OCI-LY1 (cell line): ENCODE results near the gene SPNS2.

Experiments used
- H2AFZ ChIP-seq: fragments of 200-600 bp; sonication (generic), shearing (Covaris generic); 2 replicates; pipeline ENCODE4 v1.6.0; 2014; ENCODE audit warnings: antibody characterized with exemption, mild to moderate bottlenecking, low read length
- H3F3A ChIP-seq: fragments of 200-600 bp; sonication (generic), shearing (Covaris generic); 2 replicates; pipeline ENCODE4 v1.6.0; 2014; ENCODE audit warnings: mild to moderate bottlenecking, antibody characterized with exemption, low read length, moderate library complexity; ENCODE audit not compliant: insufficient read depth
- H3K27ac ChIP-seq: fragments of 200-600 bp; sonication (generic); 2 replicates; pipeline ENCODE4 v1.5.1; 2014; ENCODE audit warnings: low read length, mixed run types, mild to moderate bottlenecking, low read depth; ENCODE audit not compliant: poor library complexity, severe bottlenecking
- H3K27me3 ChIP-seq: fragments of 200-600 bp; sonication (generic); 2 replicates; pipeline ENCODE4 v1.6.0; 2014; ENCODE audit warnings: antibody characterized with exemption, mild to moderate bottlenecking, low read length, moderate library complexity; ENCODE audit not compliant: insufficient read depth
- H3K36me3 ChIP-seq: fragments of 200-600 bp; sonication (generic); 2 replicates; pipeline ENCODE4 v1.6.1; 2014; ENCODE audit warnings: mild to moderate bottlenecking, antibody characterized with exemption, low read length, moderate library complexity, mixed read lengths; ENCODE audit not compliant: insufficient read depth
- H3K4me1 ChIP-seq: fragments of 200-600 bp; sonication (generic); 2 replicates; pipeline ENCODE4 v1.5.1; 2014; ENCODE audit warnings: mild to moderate bottlenecking, low read length, moderate library complexity; ENCODE audit not compliant: insufficient read depth, severe bottlenecking
- H3K4me2 ChIP-seq: fragments of 200-600 bp; sonication (generic), shearing (Covaris generic); 2 replicates; pipeline ENCODE4 v1.6.1; 2014; ENCODE audit warnings: low read length
- H3K4me3 ChIP-seq: fragments of 200-600 bp; sonication (generic); 2 replicates; pipeline ENCODE4 v1.5.1; 2014; ENCODE audit warnings: low read length, low read depth, mild to moderate bottlenecking, mixed read lengths; ENCODE audit not compliant: poor library complexity, severe bottlenecking
- H3K79me2 ChIP-seq: fragments of 200-600 bp; shearing (Covaris generic); 2 replicates; pipeline ENCODE4 v1.6.1; 2016; ENCODE audit warnings: mixed run types, low read length, mixed read lengths; ENCODE audit not compliant: insufficient read depth
- H3K9ac ChIP-seq: fragments of 200-600 bp; sonication (generic), shearing (Covaris generic); 2 replicates; pipeline ENCODE4 v1.6.1; 2014; ENCODE audit warnings: mild to moderate bottlenecking, low read length, mixed read lengths
- H3K9me2 ChIP-seq: fragments of 200-600 bp; sonication (generic), shearing (Covaris generic); 2 replicates; pipeline ENCODE4 v1.6.1; 2014; ENCODE audit warnings: low read depth, mild to moderate bottlenecking, low read length, mixed read lengths
- H3K9me3 ChIP-seq: fragments of 200-600 bp; shearing (Covaris generic); 2 replicates; pipeline ENCODE4 v1.6.1; 2014; ENCODE audit warnings: low read length, mixed read lengths
- H4K20me1 ChIP-seq: fragments of 200-600 bp; sonication (generic), shearing (Covaris generic); 2 replicates; pipeline ENCODE4 v1.6.0; 2016; ENCODE audit warnings: mild to moderate bottlenecking, low read length; ENCODE audit not compliant: insufficient read depth
- CTCF ChIP-seq: fragments of 200-600 bp; sonication (generic), shearing (Covaris generic); IDR thresholded peaks from 2 replicates; pipeline ENCODE4 v1.5.1; 2017; ENCODE audit warnings: mild to moderate bottlenecking, antibody characterized with exemption, low read length, moderate library complexity, mixed read lengths
- EZH2 ChIP-seq: fragments of 200-600 bp; sonication (generic), shearing (Covaris generic); IDR thresholded peaks from 2 replicates; pipeline ENCODE4 v1.8.0; 2017; ENCODE audit warnings: borderline replicate concordance, mixed run types, mild to moderate bottlenecking, antibody characterized with exemption, low read length, moderate library complexity, mixed read lengths

SPNS2 gene

DNA sequence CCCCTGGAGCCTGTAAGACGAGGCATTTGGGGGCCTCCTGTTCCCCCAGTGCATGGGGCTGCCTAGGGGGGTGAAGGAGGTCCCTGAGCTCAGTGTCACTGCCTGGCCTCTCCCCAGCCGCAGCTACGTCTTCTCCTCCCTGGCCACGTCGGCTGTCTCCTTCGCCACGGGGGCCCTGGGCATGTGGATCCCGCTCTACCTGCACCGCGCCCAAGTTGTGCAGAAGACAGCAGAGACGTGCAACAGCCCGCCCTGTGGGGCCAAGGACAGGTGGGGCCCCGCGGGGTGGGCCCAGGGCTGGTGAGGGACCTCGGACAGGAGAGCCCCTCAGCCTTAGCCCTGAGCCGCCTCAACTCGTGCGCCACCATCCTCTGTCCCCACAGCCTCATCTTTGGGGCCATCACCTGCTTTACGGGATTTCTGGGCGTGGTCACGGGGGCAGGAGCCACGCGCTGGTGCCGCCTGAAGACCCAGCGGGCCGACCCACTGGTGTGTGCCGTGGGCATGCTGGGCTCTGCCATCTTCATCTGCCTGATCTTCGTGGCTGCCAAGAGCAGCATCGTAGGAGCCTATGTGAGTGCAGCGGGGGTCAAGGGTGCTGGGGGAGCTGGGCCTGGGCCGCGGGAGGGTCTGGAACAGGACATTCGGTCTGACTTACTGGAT lies 34.3 kb downstream of the SPNS2 start:
- H3F3A ChIP-seq, result no peaks in the 10 kb centered on the region
- H4K20me1 ChIP-seq, result no peaks in the 10 kb centered on the region
- H3K9me2 ChIP-seq, result no peaks in the 10 kb centered on the region
- peaks cover 7% of the 10 kb centered on the region; the same call in 1 of the 2 replicates for H3K27me3 ChIP-seq
- no peak overlapping the region for H3K9ac ChIP-seq
- H2AFZ ChIP-seq, result no peak overlapping the region
- no peak overlapping the region for H3K4me3 ChIP-seq
- TF ChIP-seq CTCF (no peak), EZH2 (no peak)
- no peaks in the 10 kb centered on the region for H3K9me3 ChIP-seq
- no peak overlapping the region for H3K4me2 ChIP-seq
- H3K36me3 ChIP-seq, result peaks cover 10% of the 10 kb centered on the region
- H3K79me2 ChIP-seq, result no peaks in the 10 kb centered on the region
- no peak overlapping the region for H3K27ac ChIP-seq
- no peaks in the 10 kb centered on the region for H3K4me1 ChIP-seq

GRCh38 chr17:4533523-4534504 lies 35.1 kb downstream of the SPNS2 start:
- H3K4me1 ChIP-seq, result no peaks in the 10 kb centered on the region
- no peak overlapping the region for H3K4me2 ChIP-seq
- H3K27me3 ChIP-seq, result peaks cover 7% of the 10 kb centered on the region; the same call in 1 of the 2 replicates
- H3K36me3 ChIP-seq, result peaks cover 18% of the 10 kb centered on the region
- H3K79me2 ChIP-seq, result no peaks in the 10 kb centered on the region
- no peaks in the 10 kb centered on the region for H4K20me1 ChIP-seq
- H3K9me2 ChIP-seq, result no peaks in the 10 kb centered on the region
- no peaks in the 10 kb centered on the region for H3K9me3 ChIP-seq
- H3F3A ChIP-seq, result no peaks in the 10 kb centered on the region
- no peak overlapping the region for H3K4me3 ChIP-seq
- H3K9ac ChIP-seq, result no peak overlapping the region
- H2AFZ ChIP-seq, result no peak overlapping the region
- no peak overlapping the region for H3K27ac ChIP-seq
- TF ChIP-seq CTCF, result no peak
- TF ChIP-seq EZH2, result no peak

GRCh38 chr17:4534515-4534914 lies 35.8 kb downstream of the SPNS2 start:
- TF ChIP-seq EZH2 (no peak), CTCF (no peak)
- Histone ChIP-seq H3K36me3 (peaks cover 25% of the 10 kb centered on the region), H3K9ac (no peak overlapping the region), H3F3A (no peaks in the 10 kb centered on the region), H3K4me1 (no peaks in the 10 kb centered on the region), H2AFZ (no peak overlapping the region), H3K27me3 (peaks cover 7% of the 10 kb centered on the region; the same call in 1 of the 2 replicates), H4K20me1 (no peaks in the 10 kb centered on the region), H3K9me2 (no peaks in the 10 kb centered on the region), H3K79me2 (no peaks in the 10 kb centered on the region), H3K9me3 (no peaks in the 10 kb centered on the region), H3K4me3 (no peak overlapping the region), H3K4me2 (no peak overlapping the region), H3K27ac (no peak overlapping the region)
